ENCODE data around the gene RASSF8.

The RASSF8 gene

GRCh38 chr12:25995906-25996305 lies 37.4 kb downstream of the RASSF8 start:
- Histone ChIP-seq H3K36me3 (no peaks in the 10 kb centered on the region), H4K20me1 (no peaks in the 10 kb centered on the region), H3K27ac (no peak overlapping the region), H3K27me3 (no peaks in the 10 kb centered on the region), H3K4me2 (no peak overlapping the region), H3K4me1 (no peaks in the 10 kb centered on the region), H3K9ac (no peak overlapping the region), H3K9me3 (replicated peaks in 1 of 11) (no peaks in the 10 kb centered on the region), H3K4me3 (no peak overlapping the region)
- TF ChIP-seq Cebpa-rat (IDR thresholded peaks at IDR 0.05), result no peak

GRCh38 chr12:25996677-25997076 lies 38.2 kb downstream of the RASSF8 start:
- H3K36me3 ChIP-seq, result no peaks in the 10 kb centered on the region
- H3K4me1 ChIP-seq, result no peaks in the 10 kb centered on the region
- no peak overlapping the region for H3K4me3 ChIP-seq
- no peaks in the 10 kb centered on the region for H4K20me1 ChIP-seq
- H3K27ac ChIP-seq, result no peak overlapping the region
- no peaks in the 10 kb centered on the region for H3K9me3 ChIP-seq (replicated peaks in 1 of 11)
- no peak overlapping the region for H3K4me2 ChIP-seq
- TF ChIP-seq Cebpa-rat (IDR thresholded peaks at IDR 0.05), result no peak
- no peaks in the 10 kb centered on the region for H3K27me3 ChIP-seq
- H3K9ac ChIP-seq, result no peak overlapping the region

GRCh38 chr12:25997201-25997963 lies 38.9 kb downstream of the RASSF8 start:
- Histone ChIP-seq H3K36me3 (no peaks in the 10 kb centered on the region), H3K4me3 (no peak overlapping the region), H3K9me3 (replicated peaks in 1 of 11) (peaks cover 0 to 4% (median 0%) of the 10 kb centered on the region in 11 experiments; a peak in 2 of 22 replicates), H4K20me1 (no peaks in the 10 kb centered on the region), H3K27me3 (no peaks in the 10 kb centered on the region), H3K4me2 (no peak overlapping the region), H3K9ac (no peak overlapping the region), H3K4me1 (no peaks in the 10 kb centered on the region), H3K27ac (no peak overlapping the region)
- no peak for TF ChIP-seq Cebpa-rat (IDR thresholded peaks at IDR 0.05)

- no peak overlapping the region for H3K9ac ChIP-seq
- H3K36me3 ChIP-seq, result no peaks in the 10 kb centered on the region
- no peak overlapping the region for H3K4me3 ChIP-seq
- no peak overlapping the region for H3K4me2 ChIP-seq
- no peak overlapping the region for H3K27ac ChIP-seq
- no peaks in the 10 kb centered on the region for H4K20me1 ChIP-seq
- no peaks in the 10 kb centered on the region for H3K27me3 ChIP-seq
- H3K4me1 ChIP-seq, result no peaks in the 10 kb centered on the region
- H3K9me3 ChIP-seq (replicated peaks in 1 of 11), result peaks cover 0 to 14% (median 10%) of the 10 kb centered on the region in 11 experiments; a peak in 11 of 22 replicates
- TF ChIP-seq Cebpa-rat (IDR thresholded peaks at IDR 0.05), result no peak
Measured at GRCh38 chr12:26000898-26001297, 42.4 kb downstream of the RASSF8 start.

- Histone ChIP-seq H3K4me2 (no peak overlapping the region), H3K36me3 (no peaks in the 10 kb centered on the region), H3K4me1 (no peaks in the 10 kb centered on the region), H3K4me3 (no peak overlapping the region), H4K20me1 (no peaks in the 10 kb centered on the region), H3K9ac (no peak overlapping the region), H3K9me3 (replicated peaks in 1 of 11) (peaks cover 0 to 14% (median 10%) of the 10 kb centered on the region in 11 experiments; a peak in 11 of 22 replicates), H3K27ac (no peak overlapping the region), H3K27me3 (no peaks in the 10 kb centered on the region)
- no peak for TF ChIP-seq Cebpa-rat (IDR thresholded peaks at IDR 0.05)
Measured at GRCh38 chr12:26001530-26001929, 43.0 kb downstream of the RASSF8 start.

- Histone ChIP-seq H3K27me3 (no peaks in the 10 kb centered on the region), H4K20me1 (no peaks in the 10 kb centered on the region), H3K27ac (no peak overlapping the region), H3K9ac (no peak overlapping the region), H3K9me3 (replicated peaks in 1 of 11) (peaks cover 0 to 14% (median 10%) of the 10 kb centered on the region in 11 experiments; a peak in 11 of 22 replicates), H3K4me2 (no peak overlapping the region), H3K4me3 (no peak overlapping the region), H3K36me3 (no peaks in the 10 kb centered on the region), H3K4me1 (no peaks in the 10 kb centered on the region)
- no peak for TF ChIP-seq Cebpa-rat (IDR thresholded peaks at IDR 0.05)
Measured at GRCh38 chr12:26003065-26003464, 44.6 kb downstream of the RASSF8 start.

- TF ChIP-seq Cebpa-rat (IDR thresholded peaks at IDR 0.05), result no peak
- Histone ChIP-seq H3K9me3 (replicated peaks in 1 of 11) (peaks cover 0 to 8% (median 7%) of the 10 kb centered on the region in 11 experiments; a peak in 10 of 22 replicates), H3K27me3 (no peaks in the 10 kb centered on the region), H3K4me3 (no peak overlapping the region), H3K4me1 (no peaks in the 10 kb centered on the region), H3K27ac (no peak overlapping the region), H3K4me2 (no peak overlapping the region), H4K20me1 (no peaks in the 10 kb centered on the region), H3K36me3 (no peaks in the 10 kb centered on the region), H3K9ac (no peak overlapping the region)
Measured at GRCh38 chr12:26007566-26007965, 49.1 kb downstream of the RASSF8 start.

- H3K9me3 ChIP-seq (replicated peaks in 1 of 11), result no peaks in the 10 kb centered on the region
- no peak for TF ChIP-seq Cebpa-rat (IDR thresholded peaks at IDR 0.05)
- no peaks in the 10 kb centered on the region for H4K20me1 ChIP-seq
- H3K4me2 ChIP-seq, result no peak overlapping the region
- H3K27me3 ChIP-seq, result no peaks in the 10 kb centered on the region
- no peak overlapping the region for H3K9ac ChIP-seq
- no peaks in the 10 kb centered on the region for H3K4me1 ChIP-seq
- H3K36me3 ChIP-seq, result no peaks in the 10 kb centered on the region
- no peak overlapping the region for H3K27ac ChIP-seq
- no peak overlapping the region for H3K4me3 ChIP-seq
Measured at GRCh38 chr12:26009593-26009992, 51.1 kb downstream of the RASSF8 start.

- Histone ChIP-seq H3K27ac (no peak overlapping the region), H3K9me3 (replicated peaks in 1 of 11) (no peaks in the 10 kb centered on the region), H3K4me2 (no peak overlapping the region), H4K20me1 (no peaks in the 10 kb centered on the region), H3K4me3 (no peak overlapping the region), H3K36me3 (no peaks in the 10 kb centered on the region), H3K9ac (no peak overlapping the region), H3K4me1 (no peaks in the 10 kb centered on the region), H3K27me3 (no peaks in the 10 kb centered on the region)
- no peak for TF ChIP-seq Cebpa-rat (IDR thresholded peaks at IDR 0.05)
Measured at GRCh38 chr12:26010293-26010821, 51.9 kb downstream of the RASSF8 start.

- Histone ChIP-seq H3K9ac (no peak overlapping the region), H3K36me3 (no peaks in the 10 kb centered on the region), H4K20me1 (no peaks in the 10 kb centered on the region), H3K4me3 (no peak overlapping the region), H3K27ac (no peak overlapping the region), H3K4me2 (no peak overlapping the region), H3K9me3 (replicated peaks in 1 of 11) (no peaks in the 10 kb centered on the region), H3K4me1 (no peaks in the 10 kb centered on the region), H3K27me3 (no peaks in the 10 kb centered on the region)
- no peak for TF ChIP-seq Cebpa-rat (IDR thresholded peaks at IDR 0.05)
Measured at GRCh38 chr12:26011099-26011498, 52.6 kb downstream of the RASSF8 start.
